Caco-2 (cell line): ENCODE data around the gene CD300C. TPM values are rescaled to one million over a fixed set of nuclear protein-coding genes. Genes with fewer than 3 reads are reported as not detected.
"Not testable (repeated sequence)": the region's sequence is repeated elsewhere in the genome, so short reads cannot be mapped to it uniquely, and the experiment has no call there.

ENCODE experiments used
- BruUV-seq: library from RNA; stranded (reverse); fragments of 400-500 nt; replicated peaks from 2 replicates; lab custom pipeline; 2021; lab: Mats Ljungman, UMichigan
- CTCF ChIA-PET: fragments of 300-600 bp; sonication (Branson Sonifier 250); formaldehyde crosslinking; loops from one replicate; lab custom pipeline; 2022; ENCODE audit warnings: antibody characterized with exemption; lab: Charles Lee
- POLR2A ChIA-PET: fragments of 300-600 bp; sonication (Branson Sonifier 250); formaldehyde crosslinking; loops from one replicate; lab custom pipeline; 2022; ENCODE audit warnings: antibody characterized with exemption; lab: Charles Lee
- DNase-seq, 2 experiments: peaks; one replicate each; pipeline versions ENCODE4 v3.0.0 to v3.0.0-alpha.2; 2020 to 2022
- H3K27me3 ChIP-seq: replicated peaks from 2 replicates; pipeline ENCODE4 v1.6.0; 2011; ENCODE audit warnings: low read length; ENCODE audit not compliant: control insufficient read depth, insufficient read depth
- H3K36me3 ChIP-seq: 2 replicates; pipeline ENCODE4 v1.5.1; 2011; ENCODE audit warnings: low read length; ENCODE audit not compliant: control insufficient read depth, insufficient read depth
- H3K4me1 ChIP-seq: fragments of 250-450 bp; sonication (Bioruptor Pico); 2 replicates; pipeline ENCODE4 v1.5.1; 2020; ENCODE audit warnings: mild to moderate bottlenecking
- H3K4me3 ChIP-seq: 2 replicates; pipeline ENCODE4 v1.5.1; 2011; ENCODE audit warnings: low read depth, mild to moderate bottlenecking, control low read depth, low read length
- H3K9me3 ChIP-seq: fragments of 250-450 bp; sonication (Bioruptor Pico); 2 replicates; pipeline ENCODE4 v1.5.1; 2020; ENCODE audit warnings: mild to moderate bottlenecking, moderate library complexity
- H3K27ac Mint-ChIP-seq: one replicate; pipeline ENCODE4 v1.8.0; 2022; ENCODE audit warnings: mixed read lengths; ENCODE audit not compliant: unreplicated experiment
- H3K27me3 Mint-ChIP-seq: one replicate; pipeline ENCODE4 v1.8.0; 2022; ENCODE audit warnings: mixed read lengths; ENCODE audit not compliant: insufficient read depth, unreplicated experiment
- H3K36me3 Mint-ChIP-seq: one replicate; pipeline ENCODE4 v1.8.0; 2022; ENCODE audit warnings: mild to moderate bottlenecking, mixed read lengths; ENCODE audit not compliant: insufficient read depth, unreplicated experiment
- H3K4me1 Mint-ChIP-seq: one replicate; pipeline ENCODE4 v1.8.0; 2022; ENCODE audit warnings: low read depth, mixed read lengths; ENCODE audit not compliant: unreplicated experiment
- H3K4me3 Mint-ChIP-seq: one replicate; pipeline ENCODE4 v1.8.0; 2022; ENCODE audit warnings: mild to moderate bottlenecking, moderate library complexity, mixed read lengths; ENCODE audit not compliant: unreplicated experiment
- H3K9me3 Mint-ChIP-seq: one replicate; pipeline ENCODE4 v1.8.0; 2022; ENCODE audit warnings: mixed read lengths; ENCODE audit not compliant: unreplicated experiment
- intact Hi-C: fragments of 100-400 bp; cut with micrococcal nuclease; formaldehyde crosslinking; loops from one replicate; pipeline ENCODE4 v1.10.0; 2022; ENCODE audit not compliant: unreplicated experiment
- total RNA-seq: library from RNA; stranded (reverse); gene quantifications from 2 replicates; pipeline ENCODE4 v1.2.3, GENCODE V29; 2022
- TF ChIP-seq, protein P1 (sequence below), 2 experiments: fragments of 200-600 bp in 1 of 2; IDR thresholded peaks; 1 replicate in 1 of 2; 2 replicates in 1 of 2; pipeline versions ENCODE4 v1.5.1 to v1.8.0; 2011 to 2022; ENCODE audit warnings: antibody characterized with exemption in 1 of 2, control low read depth in 1 of 2, inconsistent platforms in 1 of 2, low read depth in 1 of 2, low read length in 1 of 2, mild to moderate bottlenecking in 1 of 2, moderate library complexity in 1 of 2; ENCODE audit not compliant: insufficient read depth in 1 of 2, severe bottlenecking in 1 of 2, unreplicated experiment in 1 of 2

The CD300C gene
- total RNA-seq, 1 experiment from 2014 or later: not detected

DNA sequence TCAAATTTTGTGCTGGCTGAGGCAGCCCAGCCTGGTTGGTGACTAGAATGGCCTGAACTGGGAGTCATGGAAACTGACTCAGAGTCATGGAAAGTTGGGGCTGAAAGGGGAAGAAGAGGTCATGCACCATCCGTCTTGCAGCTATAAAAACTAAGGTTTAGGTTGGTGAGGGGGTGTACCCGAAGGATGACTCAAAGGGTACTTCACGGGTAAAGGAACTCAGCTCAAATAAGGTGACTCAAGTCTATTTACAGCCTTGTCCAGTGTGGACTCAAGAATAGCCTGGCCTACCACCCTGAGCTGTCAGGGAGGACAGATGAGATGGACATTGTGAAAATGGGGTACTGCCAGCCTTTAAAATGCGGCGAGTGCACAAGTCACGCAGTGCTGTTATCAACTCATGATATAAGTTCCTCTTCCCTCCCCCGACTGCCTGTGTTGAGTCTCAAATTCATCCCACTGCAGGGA lies 33.3 kb downstream of the CD300C start:
- Mint-ChIP-seq H3K27me3 (peaks cover 33% of the 10 kb centered on the region), H3K4me3 (no peak overlapping the region)
- intact Hi-C loops: no loop called here

DNA sequence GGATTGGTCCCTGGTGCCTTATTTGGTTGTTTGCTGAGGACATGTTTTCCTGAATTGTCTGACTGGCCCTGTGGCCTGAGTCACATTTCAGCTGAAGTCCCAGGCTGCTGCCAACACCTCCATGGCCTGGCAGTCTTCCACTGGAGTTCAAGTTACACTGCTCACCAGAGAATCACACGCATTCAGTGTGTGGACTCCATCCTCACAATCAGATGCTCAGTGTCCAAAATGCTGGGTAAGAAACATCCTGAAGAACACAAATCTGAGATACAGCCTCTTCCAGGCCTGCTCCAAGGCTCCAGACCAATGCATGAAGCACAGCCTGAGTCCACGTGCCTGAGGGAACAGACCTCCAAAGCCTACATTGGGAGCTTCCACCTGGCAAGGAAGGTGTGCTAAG lies 33.9 kb downstream of the CD300C start:
- Histone ChIP-seq H3K9me3 (peaks cover 9% of the 10 kb centered on the region), H3K27me3 (no peaks in the 10 kb centered on the region; the same call in 1 of the 2 replicates), H3K36me3 (no peaks in the 10 kb centered on the region), H3K4me3 (no peak overlapping the region), H3K4me1 (no peaks in the 10 kb centered on the region)
- CTCF ChIA-PET: no interaction called here
- no peaks in the 10 kb centered on the region for H3K4me1 Mint-ChIP-seq
- no peaks in the 10 kb centered on the region for H3K9me3 Mint-ChIP-seq
- H3K36me3 Mint-ChIP-seq: peaks cover 19% of the 10 kb centered on the region
- intact Hi-C loops: no loop called here
- TF ChIP-seq, protein P1, sequence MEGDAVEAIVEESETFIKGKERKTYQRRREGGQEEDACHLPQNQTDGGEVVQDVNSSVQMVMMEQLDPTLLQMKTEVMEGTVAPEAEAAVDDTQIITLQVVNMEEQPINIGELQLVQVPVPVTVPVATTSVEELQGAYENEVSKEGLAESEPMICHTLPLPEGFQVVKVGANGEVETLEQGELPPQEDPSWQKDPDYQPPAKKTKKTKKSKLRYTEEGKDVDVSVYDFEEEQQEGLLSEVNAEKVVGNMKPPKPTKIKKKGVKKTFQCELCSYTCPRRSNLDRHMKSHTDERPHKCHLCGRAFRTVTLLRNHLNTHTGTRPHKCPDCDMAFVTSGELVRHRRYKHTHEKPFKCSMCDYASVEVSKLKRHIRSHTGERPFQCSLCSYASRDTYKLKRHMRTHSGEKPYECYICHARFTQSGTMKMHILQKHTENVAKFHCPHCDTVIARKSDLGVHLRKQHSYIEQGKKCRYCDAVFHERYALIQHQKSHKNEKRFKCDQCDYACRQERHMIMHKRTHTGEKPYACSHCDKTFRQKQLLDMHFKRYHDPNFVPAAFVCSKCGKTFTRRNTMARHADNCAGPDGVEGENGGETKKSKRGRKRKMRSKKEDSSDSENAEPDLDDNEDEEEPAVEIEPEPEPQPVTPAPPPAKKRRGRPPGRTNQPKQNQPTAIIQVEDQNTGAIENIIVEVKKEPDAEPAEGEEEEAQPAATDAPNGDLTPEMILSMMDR (IDR thresholded peaks at IDR 0.05; ENCODE audit: insufficient read depth in 1 of 2, low read depth in 1 of 2, low read length in 1 of 2, severe bottlenecking in 1 of 2, unreplicated experiment in 1 of 2): no peak
- H3K4me3 Mint-ChIP-seq: no peak overlapping the region
- peaks cover 33% of the 10 kb centered on the region for H3K27me3 Mint-ChIP-seq
- BruUV-seq: no TSS peak
- POLR2A ChIA-PET: no interaction called here
- no peak overlapping the region for H3K27ac Mint-ChIP-seq
- DNase-seq: no peak

More for the DNA sequence above, 33.3 kb downstream of the CD300C start:
- TF ChIP-seq, protein P1 (IDR thresholded peaks at IDR 0.05; ENCODE audit: insufficient read depth in 1 of 2, low read depth in 1 of 2, low read length in 1 of 2, severe bottlenecking in 1 of 2, unreplicated experiment in 1 of 2): no peak
- H3K4me3 ChIP-seq: no peak overlapping the region
- H3K36me3 ChIP-seq: no peaks in the 10 kb centered on the region
- POLR2A ChIA-PET: no interaction called here
- no TSS peak for BruUV-seq
- DNase-seq: no peak
- H3K4me1 ChIP-seq: no peaks in the 10 kb centered on the region
- Mint-ChIP-seq H3K36me3 (peaks cover 19% of the 10 kb centered on the region), H3K9me3 (no peaks in the 10 kb centered on the region), H3K4me1 (no peaks in the 10 kb centered on the region), H3K27ac (no peak overlapping the region)
- CTCF ChIA-PET: no interaction called here
- no peaks in the 10 kb centered on the region; the same call in 1 of the 2 replicates for H3K27me3 ChIP-seq
- peaks cover 9% of the 10 kb centered on the region for H3K9me3 ChIP-seq

DNA sequence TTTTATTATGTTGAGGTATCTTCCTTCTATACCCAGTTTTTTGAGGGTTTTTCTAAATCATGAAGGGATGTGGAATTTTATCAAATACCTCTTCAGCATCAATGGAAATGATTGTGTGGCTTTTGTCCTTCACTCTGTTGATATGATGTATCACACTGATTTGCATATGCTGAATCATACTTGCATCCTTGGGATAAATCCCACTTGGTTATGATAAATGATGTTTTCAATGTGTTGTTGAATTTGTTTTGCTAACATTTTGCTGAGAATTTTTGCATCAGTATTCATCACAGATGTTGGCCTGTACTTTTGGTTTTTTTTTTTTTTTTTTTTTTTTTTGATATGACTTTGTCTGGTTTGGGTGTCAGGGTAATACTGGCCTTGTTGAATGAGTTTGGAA lies 37.8 kb downstream of the CD300C start:
- Histone ChIP-seq H3K36me3 (no peaks in the 10 kb centered on the region), H3K27me3 (no peaks in the 10 kb centered on the region; the same call in 1 of the 2 replicates), H3K4me3 (no peak overlapping the region), H3K9me3 (no peaks in the 10 kb centered on the region), H3K4me1 (no peaks in the 10 kb centered on the region)
- H3K9me3 Mint-ChIP-seq: no peaks in the 10 kb centered on the region
- POLR2A ChIA-PET: no interaction called here
- CTCF ChIA-PET: no interaction called here
- no peak overlapping the region for H3K4me3 Mint-ChIP-seq
- DNase-seq: no peak
- no TSS peak for BruUV-seq
- H3K27ac Mint-ChIP-seq: no peak overlapping the region
- intact Hi-C loops: no loop called here
- peaks cover 24% of the 10 kb centered on the region for H3K27me3 Mint-ChIP-seq
- no peaks in the 10 kb centered on the region for H3K36me3 Mint-ChIP-seq
- TF ChIP-seq, protein P1 (IDR thresholded peaks at IDR 0.05; ENCODE audit: insufficient read depth in 1 of 2, low read depth in 1 of 2, low read length in 1 of 2, severe bottlenecking in 1 of 2, unreplicated experiment in 1 of 2): no peak
- H3K4me1 Mint-ChIP-seq: no peaks in the 10 kb centered on the region

DNA sequence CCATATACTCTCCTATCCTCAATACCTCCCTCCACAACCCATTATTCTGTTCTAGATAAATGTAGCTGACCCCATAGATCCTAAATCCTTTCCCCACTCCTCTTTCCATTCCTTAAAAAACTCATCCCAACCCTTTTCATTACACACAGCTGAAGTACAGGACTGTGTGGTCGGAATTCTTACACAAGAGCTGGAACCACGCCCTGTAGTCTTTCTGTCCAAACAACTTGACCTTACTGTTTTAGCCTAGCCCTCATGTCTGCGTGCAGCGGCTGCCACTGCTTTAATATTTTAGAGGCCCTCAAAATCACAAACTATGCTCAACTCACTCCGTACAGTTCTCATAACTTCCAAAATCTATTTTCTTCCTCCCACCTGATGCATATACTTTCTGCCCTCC lies 42.0 kb downstream of the CD300C start:
- H3K4me1 ChIP-seq, H3K36me3 ChIP-seq, DNase-seq, intact Hi-C loops, POLR2A ChIA-PET, H3K4me3 Mint-ChIP-seq, H3K4me3 ChIP-seq, H3K9me3 ChIP-seq, H3K9me3 Mint-ChIP-seq, H3K27ac Mint-ChIP-seq, H3K36me3 Mint-ChIP-seq, H3K27me3 ChIP-seq, H3K4me1 Mint-ChIP-seq, BruUV-seq, CTCF ChIA-PET: not testable (repeated sequence)
- peaks cover 17% of the 10 kb centered on the region for H3K27me3 Mint-ChIP-seq
